ENCODE data around the gene PROCA1.

GRCh38 chr17:28711723-28712031, at the start of gene PROCA1:
- TF ChIP-seq CTCF (IDR thresholded peaks at IDR 0.05; ENCODE audit: insufficient read depth, low read length, poor library complexity, severe bottlenecking) (no peak), EZH2phosphoT487 (conservative IDR thresholded peaks at IDR 0.05; ENCODE audit: low read length) (no peak)

All from SU-DHL-6 (cell line).